K562 (cell line): ENCODE measurements around the gene SERPINF2. TPM values are rescaled to one million over a fixed set of nuclear protein-coding genes. Genes with fewer than 3 reads are reported as not detected.

Experiments used
- ARID4B ChIP-seq: sonication (generic); formaldehyde crosslinking; IDR thresholded peaks from 2 replicates; pipeline ENCODE4 v1.8.0; 2022; ENCODE audit warnings: mild to moderate bottlenecking, missing genetic modification reagents
- CCNT2 ChIP-seq: IDR thresholded peaks from 2 replicates; pipeline ENCODE4 v1.6.1; 2011; ENCODE audit warnings: borderline replicate concordance, low read depth, mild to moderate bottlenecking, moderate library complexity, mixed read lengths, low read length; ENCODE audit not compliant: insufficient read length; ENCODE audit errors: extremely low read depth
- FIP1L1 ChIP-seq: fragments of 200-400 bp; formaldehyde crosslinking; IDR thresholded peaks from 2 replicates; pipeline ENCODE4 v1.6.1; 2018; ENCODE audit warnings: mild to moderate bottlenecking, low read depth, low read length; ENCODE audit not compliant: poor library complexity, severe bottlenecking
- JUND ChIP-seq, 2 experiments: IDR thresholded peaks; 2 replicates in 1 of 2; 3 replicates in 1 of 2; pipeline ENCODE4 v1.6.1; 2011; ENCODE audit warnings: borderline replicate concordance in 2 of 2, low read depth in 2 of 2, low read length in 2 of 2, improper control_type of control experiment in 1 of 2, missing biosample characterization in 1 of 2, missing genetic modification characterization in 1 of 2, missing genetic modification reagents in 1 of 2
- PHF8 ChIP-seq: fragments of 200-600 bp; sonication (generic); IDR thresholded peaks from 2 replicates; pipeline ENCODE4 v1.6.1; 2012; ENCODE audit warnings: mixed run types, mild to moderate bottlenecking, inconsistent platforms, low read length, moderate library complexity, borderline replicate concordance
- RERE ChIP-seq: sonication (generic); formaldehyde crosslinking; IDR thresholded peaks from 2 replicates; pipeline ENCODE4 v1.8.0; 2023; ENCODE audit warnings: missing genetic modification reagents, mild to moderate bottlenecking, borderline replicate concordance
- TEAD4 ChIP-seq, 2 experiments: sonication (generic) in 1 of 2; formaldehyde crosslinking in 1 of 2; IDR thresholded peaks; 2 replicates each; pipeline versions ENCODE4 v1.6.1 to v1.8.0; 2012 to 2022; ENCODE audit warnings: borderline replicate concordance in 1 of 2, inconsistent platforms in 1 of 2, low read length in 1 of 2, mild to moderate bottlenecking in 1 of 2, missing genetic modification reagents in 1 of 2
- TGIF2 ChIP-seq: sonication (generic); formaldehyde crosslinking; IDR thresholded peaks from 2 replicates; pipeline ENCODE4 v1.8.1; 2022; ENCODE audit warnings: mild to moderate bottlenecking, missing genetic modification reagents, moderate library complexity
- YY1 ChIP-seq, 3 experiments: IDR thresholded peaks; 2 replicates each; pipeline ENCODE4 v1.6.1; 2011; ENCODE audit warnings: low read length in 2 of 3, mild to moderate bottlenecking in 2 of 3, moderate library complexity in 2 of 3, borderline replicate concordance in 1 of 3, control low read depth in 1 of 3, low read depth in 1 of 3; ENCODE audit not compliant: insufficient read depth in 3 of 3, insufficient replicate concordance in 2 of 3, control insufficient read depth in 1 of 3, insufficient read length in 1 of 3; ENCODE audit errors: extremely low read depth in 1 of 3
- ZBTB7A ChIP-seq: IDR thresholded peaks from 2 replicates; pipeline ENCODE4 v1.6.1; 2011; ENCODE audit warnings: low read depth, mild to moderate bottlenecking, low read length, moderate library complexity, borderline replicate concordance; ENCODE audit not compliant: control insufficient read depth
- polyA plus RNA-seq, 8 experiments: library from polyadenylated mRNA; depleted of rRNA in 4 of 8; stranded (reverse) in 5 of 8; unstranded in 3 of 8; fragments of >200 nt; fragmentation: Nextera tagmentation in 2 of 8; fragmentation: Illumina TruSeq in 1 of 8; extraction: Ambion mirVana in 2 of 8; extraction: Trizol in 1 of 8; gene quantifications; 2 replicates each; pipeline versions ENCODE4 v1.2.1 to v1.2.3, GENCODE V29; 2011 to 2014; ENCODE audit warnings: inconsistent platforms in 1 of 8, missing spikeins in 1 of 8
- total RNA-seq, 7 experiments: library from RNA; depleted of rRNA in 6 of 7; stranded (reverse); fragments of >200 nt in 6 of 7; fragmentation: Illumina TruSeq in 2 of 7; extraction: Trizol in 2 of 7; gene quantifications; 2 replicates each; pipeline versions ENCODE4 v1.2.1 to v1.2.3, GENCODE V29; 2011 to 2021; ENCODE audit warnings: low replicate concordance in 1 of 7

Gene SERPINF2
- total and polyA plus RNA-seq, 9 of the 15 experiments (the other 6 are each of a cell fraction or from before 2014, with no cell fraction given): 0.22 TPM; not detected in 8

GRCh38 chr17:1714980-1715802 lies 27.5 kb upstream of the SERPINF2 start (continued):
- TF ChIP-seq RERE (CRISPR knock-in tag): no peak
- TF ChIP-seq TGIF2 (CRISPR knock-in tag): peak; percentile 90
- no peak for TF ChIP-seq FIP1L1
- TF ChIP-seq CCNT2: peak; percentile 23
- peak; percentile 93 for TF ChIP-seq ARID4B (CRISPR knock-in tag)
- TF ChIP-seq PHF8: 0 out of 2 replicates have a peak, but pooled peaks have one; percentile 5
- TF ChIP-seq YY1 (IDR thresholded peaks at IDR 0.05; ENCODE audit: borderline replicate concordance in 1 of 3, control insufficient read depth in 1 of 3, extremely low read depth in 1 of 3, insufficient read depth in 3 of 3, insufficient read length in 1 of 3, insufficient replicate concordance in 2 of 3, low read depth in 1 of 3, low read length in 2 of 3): peak in 1 of 3 experiments; percentile 40
- TF ChIP-seq JUND (IDR thresholded peaks at IDR 0.05; ENCODE audit: borderline replicate concordance, low read depth, low read length): peak; percentile 85
- peak; percentile 73; the same call in 1 of the 3 replicates for TF ChIP-seq JUND (tag; IDR thresholded peaks at IDR 0.05; ENCODE audit: borderline replicate concordance, low read depth, low read length)
- peak; percentile 78; the same call in 1 of the 2 replicates for TF ChIP-seq ZBTB7A
- no peak for TF ChIP-seq TEAD4 (IDR thresholded peaks at IDR 0.05; ENCODE audit: low read length)
- TF ChIP-seq TEAD4 (CRISPR knock-in tag; IDR thresholded peaks at IDR 0.05; ENCODE audit: borderline replicate concordance): no peak
